ENCODE data around the gene PIEZO1.

The PIEZO1 gene

DNA sequence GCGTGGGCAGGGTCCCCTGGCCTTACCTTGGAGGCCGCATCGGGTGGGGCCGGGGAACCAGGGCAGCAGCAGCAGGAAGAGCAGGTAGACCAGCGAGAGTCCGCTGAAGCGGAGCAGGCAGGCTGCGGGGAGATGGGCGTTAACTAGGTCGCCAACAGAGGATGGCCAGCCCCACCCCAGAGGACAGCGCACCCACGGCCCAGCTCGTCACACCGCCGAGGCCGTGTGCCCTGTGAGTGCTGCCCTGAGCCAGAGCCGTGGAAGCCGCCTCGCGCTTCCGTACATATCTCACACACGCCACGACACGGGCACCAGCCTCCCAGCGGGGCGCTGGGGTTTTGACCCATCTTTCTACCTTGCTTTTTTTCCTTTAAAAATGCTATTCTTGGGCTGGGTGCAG is 35.7 kb downstream of the PIEZO1 start:
- DNase-seq (ENCODE audit: low read depth), result no peak

- DNase-seq (ENCODE audit: low read depth), result no peak
These were observed 36.7 kb downstream of the PIEZO1 start for GRCh38 chr16:88748364-88748763.

GRCh38 chr16:88747588-88748301 is 37.3 kb downstream of the PIEZO1 start:
- DNase-seq (ENCODE audit: low read depth), result no peak

- DNase-seq (ENCODE audit: low read depth), result no peak
These were observed 38.5 kb downstream of the PIEZO1 start for GRCh38 chr16:88746506-88746905.

GRCh38 chr16:88744577-88745521 is 40.2 kb downstream of the PIEZO1 start:
- DNase-seq (ENCODE audit: low read depth), result no peak

DNA sequence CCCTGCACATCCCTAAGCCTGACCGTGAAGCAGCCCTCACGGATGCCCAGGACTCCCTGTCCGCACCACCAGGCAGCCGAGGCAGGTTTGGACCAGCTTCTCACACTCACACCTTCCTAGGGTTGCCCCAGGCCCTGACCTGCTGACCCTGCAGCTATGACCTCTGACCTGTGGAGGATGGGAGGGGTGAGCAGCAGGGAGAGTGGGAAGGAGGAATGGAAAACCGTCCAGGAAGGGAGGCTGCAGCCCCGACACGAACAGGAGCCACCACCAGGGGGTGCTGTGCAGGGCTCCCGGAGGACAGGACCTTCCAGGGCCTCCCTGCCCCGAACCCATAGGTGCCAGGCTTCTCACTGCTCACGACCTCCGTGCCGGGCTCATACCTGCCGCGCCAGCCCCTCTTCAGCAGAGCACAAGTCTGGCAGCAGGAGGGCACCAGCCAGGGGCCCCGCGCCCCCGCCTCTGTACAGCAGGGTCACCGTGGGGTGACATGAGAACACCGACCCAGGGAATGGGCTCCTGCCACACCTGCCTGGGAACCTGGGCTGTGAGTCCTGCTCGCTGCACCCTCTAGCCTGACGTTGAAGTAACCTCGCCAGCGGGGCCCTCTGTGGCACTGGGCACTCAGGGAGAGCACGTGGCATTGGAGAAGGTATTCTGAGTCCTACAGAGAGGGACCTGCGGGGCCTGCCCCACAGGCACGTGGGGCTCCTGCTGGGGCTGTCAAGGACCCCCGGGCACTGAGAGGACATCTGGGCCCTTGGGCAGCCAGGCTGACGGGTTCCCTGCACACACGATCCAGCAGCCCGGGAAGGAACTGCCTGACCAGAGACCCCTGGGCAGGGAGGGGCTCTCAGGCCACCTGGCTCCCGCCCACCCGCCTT is 41.1 kb downstream of the PIEZO1 start:
- peak; percentile 52 for DNase-seq (ENCODE audit: low read depth)

GRCh38 chr16:88742896-88743605 is 42.0 kb downstream of the PIEZO1 start:
- DNase-seq (ENCODE audit: low read depth), result no peak

GRCh38 chr16:88741368-88741767 is 43.7 kb downstream of the PIEZO1 start:
- no peak for DNase-seq (ENCODE audit: low read depth)

DNA sequence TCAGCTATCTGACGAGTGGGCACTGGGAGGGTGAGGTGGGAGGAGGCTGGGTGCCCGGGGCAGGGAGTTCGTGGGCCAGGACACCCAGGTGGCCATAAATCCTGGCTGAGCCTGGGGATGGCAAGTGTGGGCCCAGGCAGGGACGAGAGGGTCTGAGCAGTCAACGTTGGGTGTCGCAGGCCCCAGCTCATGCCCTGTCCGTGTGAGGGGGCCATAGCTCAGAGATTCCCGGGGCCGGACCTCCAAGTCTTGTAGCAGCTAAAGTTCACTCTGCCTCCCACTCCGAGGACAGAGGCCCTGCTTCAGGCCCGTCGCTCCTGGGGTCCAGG is 44.3 kb downstream of the PIEZO1 start:
- no peak for DNase-seq (ENCODE audit: low read depth)

GRCh38 chr16:88739977-88740726 is 44.9 kb downstream of the PIEZO1 start:
- DNase-seq (ENCODE audit: low read depth), result no peak

DNA sequence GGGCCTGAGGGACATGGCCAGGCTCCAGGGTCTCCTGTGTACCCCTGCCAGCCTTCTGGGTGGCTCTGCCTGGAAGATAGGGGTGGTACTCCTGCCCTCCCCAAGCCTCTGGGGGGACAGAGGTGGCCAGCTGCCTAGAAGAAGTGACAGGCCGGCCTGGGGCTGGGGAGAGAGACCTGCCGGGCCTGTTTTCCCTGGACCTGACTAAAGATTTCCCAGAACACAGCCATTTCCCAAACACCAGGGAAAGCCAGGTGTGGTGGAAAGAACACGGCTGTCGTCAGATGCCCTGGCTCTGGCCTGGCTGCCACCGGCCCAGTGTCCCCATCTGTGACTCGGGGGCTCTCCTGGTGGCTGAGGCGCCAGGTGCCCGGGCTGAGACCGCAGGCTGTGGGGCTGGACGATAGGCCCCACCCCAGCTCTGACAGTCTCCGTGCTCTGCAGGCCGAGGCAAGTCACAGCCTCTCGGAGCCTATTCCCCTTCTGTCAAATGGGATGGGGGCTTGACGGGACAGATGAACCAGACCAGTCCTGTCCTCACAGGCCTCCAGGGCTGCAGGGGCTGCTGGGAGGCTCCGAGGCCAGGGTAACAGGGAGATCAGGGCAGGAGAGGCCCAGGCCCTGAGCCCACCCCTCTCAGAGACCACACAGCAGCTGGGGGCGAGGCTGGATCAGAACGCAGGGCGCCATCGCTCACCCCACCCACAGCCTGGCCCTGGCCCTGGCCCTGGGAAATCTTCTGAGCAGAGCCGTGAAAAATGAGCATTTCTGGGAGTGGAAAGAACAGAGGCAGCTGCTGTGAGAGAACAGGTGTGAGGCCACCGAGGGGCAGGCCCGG is 45.7 kb downstream of the PIEZO1 start:
- DNase-seq (ENCODE audit: low read depth), result no peak

DNA sequence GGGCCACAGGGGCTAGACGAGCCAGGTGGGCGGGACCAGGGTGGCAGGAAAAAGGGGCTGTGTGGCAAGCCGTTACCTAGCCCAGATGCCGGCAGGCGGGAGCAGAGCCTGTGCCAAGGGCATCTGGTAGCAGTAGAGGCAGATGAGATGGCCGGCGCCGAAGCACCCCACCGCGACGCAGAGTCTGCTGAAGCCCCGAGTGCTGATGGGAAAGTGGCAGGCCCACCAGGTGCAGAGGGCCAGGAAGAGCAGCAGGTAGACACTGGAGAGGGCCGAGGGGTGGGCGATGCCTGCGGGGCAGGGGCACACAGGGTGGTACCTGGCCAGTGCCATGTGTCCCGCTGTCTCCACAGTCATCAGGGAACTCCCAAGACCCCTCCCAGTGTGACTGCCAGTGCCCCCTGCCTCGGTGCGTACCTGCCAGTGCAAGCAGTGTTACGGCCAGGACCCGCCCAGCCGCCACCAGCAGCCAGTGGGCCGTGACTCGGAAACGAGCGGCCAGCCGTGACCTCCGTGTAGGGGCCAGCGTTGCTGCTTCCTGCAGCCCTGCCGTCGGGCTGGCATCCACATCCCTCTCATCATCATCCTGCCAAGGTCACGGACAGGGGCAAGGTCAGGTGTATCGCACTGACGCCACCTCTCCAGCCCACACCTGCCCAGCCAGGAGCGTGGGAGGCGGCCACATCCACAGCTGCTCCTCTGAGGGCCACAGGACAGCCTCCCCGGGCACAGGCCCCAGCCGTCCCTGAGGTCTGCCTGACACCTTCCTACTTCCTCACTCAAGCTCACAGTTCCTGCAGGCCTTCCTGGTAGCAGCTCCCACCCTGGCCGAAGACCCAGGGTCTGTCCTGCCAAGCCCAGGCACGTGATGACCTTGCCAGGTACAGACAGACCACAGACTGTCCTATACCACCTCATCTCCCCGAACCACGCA is 46.6 kb downstream of the PIEZO1 start:
- DNase-seq (ENCODE audit: low read depth), result no peak

GRCh38 chr16:88737298-88738150 is 47.5 kb downstream of the PIEZO1 start:
- DNase-seq (ENCODE audit: low read depth), result peak; percentile 75

- DNase-seq (ENCODE audit: low read depth), result no peak
These were observed 48.5 kb downstream of the PIEZO1 start for GRCh38 chr16:88736496-88736895.

DNA sequence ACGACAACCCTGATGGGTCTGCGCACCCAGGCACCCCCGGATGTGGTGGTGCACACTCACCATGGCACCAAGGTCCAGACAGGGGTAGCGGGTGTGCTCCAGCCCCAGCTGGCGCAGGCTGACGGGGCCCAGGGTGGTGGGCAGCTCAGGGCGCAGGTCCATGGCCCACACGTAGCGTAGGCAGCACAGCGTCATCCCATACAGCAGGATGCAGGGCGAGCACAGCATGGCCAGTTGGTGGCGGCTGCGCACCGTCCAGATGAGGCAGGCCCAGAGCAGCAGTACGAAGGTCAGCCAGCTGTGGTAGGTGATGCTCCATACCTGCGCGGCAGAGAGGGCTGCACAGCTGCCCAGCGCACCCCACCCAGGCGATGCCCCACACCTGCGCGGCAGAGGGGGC is 48.9 kb downstream of the PIEZO1 start:
- no peak for DNase-seq (ENCODE audit: low read depth)

DNA sequence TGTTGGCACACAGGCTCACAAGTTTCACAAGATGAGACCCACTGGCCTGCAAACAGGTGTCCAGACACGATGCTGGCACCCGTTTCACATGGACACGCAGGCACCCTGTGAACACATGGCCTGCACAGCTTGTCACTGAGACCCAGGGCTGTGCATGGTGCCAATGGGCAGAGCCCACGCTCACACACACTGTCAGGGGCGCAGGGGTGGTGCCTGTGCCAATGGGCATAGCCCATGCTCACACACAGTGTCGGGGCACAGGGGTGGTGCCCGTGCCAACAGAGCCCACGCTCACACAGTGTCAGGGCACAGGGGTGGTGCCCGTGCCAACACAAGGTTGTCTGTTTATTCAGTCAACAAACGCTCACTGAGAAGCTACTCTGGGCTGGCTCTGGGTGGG is 49.4 kb downstream of the PIEZO1 start:
- no peak for DNase-seq (ENCODE audit: low read depth)

GRCh38 chr16:88735121-88735520 is 49.9 kb downstream of the PIEZO1 start:
- no peak for DNase-seq (ENCODE audit: low read depth)

DNA sequence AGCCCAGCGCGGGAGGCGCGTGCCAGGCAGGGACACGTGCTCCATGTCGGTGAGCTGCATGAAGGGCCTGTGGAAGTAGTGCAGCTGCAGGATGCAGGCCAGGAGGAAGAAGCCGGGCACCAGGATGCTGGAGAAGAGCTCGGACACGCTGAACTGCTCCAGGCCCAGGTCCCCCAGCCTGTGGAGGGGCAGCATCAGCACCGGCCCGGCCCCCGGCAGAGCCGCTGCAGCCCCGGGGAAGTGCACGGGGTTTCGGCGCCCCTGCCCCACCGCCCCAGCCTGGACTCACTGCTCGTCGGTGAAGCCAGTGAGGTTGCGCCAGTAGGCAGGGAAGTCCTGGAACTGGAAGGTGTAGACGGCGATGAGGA is 50.7 kb downstream of the PIEZO1 start:
- no peak for DNase-seq (ENCODE audit: low read depth)
